Measurements from ENCODE around the gene ZNRD2. TPM values are rescaled to one million over a fixed set of nuclear protein-coding genes. Genes with fewer than 3 reads are reported as not detected.

ZNRD2 gene
- total RNA-seq, 6 donors from 2014 or later, result 22.6 to 60.7 (median 39.7) TPM

DNA sequence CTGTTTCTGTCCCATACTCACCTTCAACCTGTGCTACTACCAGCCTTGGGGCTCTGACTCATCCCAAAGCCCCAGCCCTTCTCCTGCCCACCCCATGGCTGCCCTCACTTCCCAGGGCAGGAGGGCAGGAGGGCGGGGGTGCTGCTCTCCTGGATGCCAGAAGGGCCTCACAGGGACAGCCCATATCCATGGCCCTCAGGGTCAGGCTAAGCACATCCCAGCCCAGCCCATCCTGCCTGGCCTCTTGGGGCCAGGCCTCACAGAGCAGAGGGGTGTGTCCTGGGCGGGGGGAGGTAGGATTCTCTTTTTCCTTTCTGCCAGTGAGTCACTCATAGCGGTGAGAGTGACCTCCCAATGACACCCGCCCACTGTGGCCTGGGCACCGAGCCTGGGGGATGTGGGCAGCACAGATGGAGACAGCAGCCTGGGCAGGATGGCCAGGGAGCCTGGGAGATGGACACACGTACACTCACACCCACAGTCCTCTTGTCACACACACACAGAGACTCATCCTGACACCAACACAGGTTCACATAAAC lies 14.5 kb upstream of the ZNRD2 start:
- DNase-seq (peak in 1 of 2 donors; percentile 48), ATAC-seq (ENCODE audit: low FRiP score in 2 of 2) (peak; percentile 1 to 11)
- Histone ChIP-seq H3K27me3 (no peaks in the 10 kb centered on the region), H3K4me1 (peaks cover 48 to 93% (median 58%) of the 10 kb centered on the region in 4 donors), H3K9me3 (no peaks in the 10 kb centered on the region), H3K27ac (peak overlapping the region; percentile 7 to 97 (median 90)), H3K4me3 (no peak overlapping the region), H3K36me3 (peaks cover 0 to 14% (median 5%) of the 10 kb centered on the region in 4 donors)
- TF ChIP-seq POLR2AphosphoS5 (IDR thresholded peaks at IDR 0.05) (no peak), EP300 (IDR thresholded peaks at IDR 0.05) (no peak), POLR2A (IDR thresholded peaks at IDR 0.05) (no peak)
- TF ChIP-seq, protein P1, sequence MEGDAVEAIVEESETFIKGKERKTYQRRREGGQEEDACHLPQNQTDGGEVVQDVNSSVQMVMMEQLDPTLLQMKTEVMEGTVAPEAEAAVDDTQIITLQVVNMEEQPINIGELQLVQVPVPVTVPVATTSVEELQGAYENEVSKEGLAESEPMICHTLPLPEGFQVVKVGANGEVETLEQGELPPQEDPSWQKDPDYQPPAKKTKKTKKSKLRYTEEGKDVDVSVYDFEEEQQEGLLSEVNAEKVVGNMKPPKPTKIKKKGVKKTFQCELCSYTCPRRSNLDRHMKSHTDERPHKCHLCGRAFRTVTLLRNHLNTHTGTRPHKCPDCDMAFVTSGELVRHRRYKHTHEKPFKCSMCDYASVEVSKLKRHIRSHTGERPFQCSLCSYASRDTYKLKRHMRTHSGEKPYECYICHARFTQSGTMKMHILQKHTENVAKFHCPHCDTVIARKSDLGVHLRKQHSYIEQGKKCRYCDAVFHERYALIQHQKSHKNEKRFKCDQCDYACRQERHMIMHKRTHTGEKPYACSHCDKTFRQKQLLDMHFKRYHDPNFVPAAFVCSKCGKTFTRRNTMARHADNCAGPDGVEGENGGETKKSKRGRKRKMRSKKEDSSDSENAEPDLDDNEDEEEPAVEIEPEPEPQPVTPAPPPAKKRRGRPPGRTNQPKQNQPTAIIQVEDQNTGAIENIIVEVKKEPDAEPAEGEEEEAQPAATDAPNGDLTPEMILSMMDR (IDR thresholded peaks at IDR 0.05), result no peak
- 17 to 59% methylated on average over 1 to 6 of the region's 6 CpGs for WGBS, 2 donors

DNA sequence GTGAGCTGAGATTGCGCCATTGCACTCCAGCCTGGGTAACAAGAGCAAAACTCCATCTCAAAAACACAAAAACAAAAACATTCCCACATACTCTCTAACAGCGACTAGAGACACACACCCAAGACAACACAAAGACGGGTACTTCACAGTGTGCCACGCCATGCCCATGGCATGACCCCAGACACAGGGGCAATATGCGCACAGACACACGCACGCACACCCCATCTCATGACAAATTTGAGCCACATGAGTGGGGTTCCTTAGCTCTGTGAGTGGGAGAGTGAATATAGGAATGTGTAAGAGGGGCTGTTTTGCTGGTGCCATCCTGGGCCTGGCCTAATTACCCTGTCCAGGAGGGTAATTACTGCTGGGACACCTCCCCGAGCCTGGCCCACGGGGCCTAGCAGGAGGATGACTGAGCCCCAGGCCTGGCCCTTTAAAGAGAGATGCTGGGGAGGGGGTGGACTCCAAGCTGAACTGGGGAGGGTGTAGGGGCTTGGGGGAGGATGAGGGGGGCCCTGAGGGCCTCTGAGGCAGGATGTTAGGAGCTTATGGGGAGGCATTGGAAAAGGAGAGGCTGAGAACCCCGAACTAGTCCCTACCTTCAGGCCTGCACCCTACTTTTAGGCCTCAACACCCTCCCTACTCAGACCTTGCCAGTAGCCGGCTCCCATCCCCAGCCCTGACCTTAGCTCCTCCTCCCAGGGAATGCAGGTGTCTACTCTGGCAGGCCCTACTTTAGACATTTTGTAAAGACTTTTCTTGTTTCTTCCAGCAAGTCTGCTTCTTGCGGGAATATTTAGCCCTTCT lies 13.6 kb upstream of the ZNRD2 start:
- no peak for ATAC-seq (ENCODE audit: low FRiP score in 2 of 2)
- Histone ChIP-seq H3K4me3 (peak overlapping the region in 3 of 4 donors; percentile 56 to 66 (median 65)), H3K9me3 (no peaks in the 10 kb centered on the region), H3K36me3 (peaks cover 0 to 10% (median 3%) of the 10 kb centered on the region in 4 donors), H3K4me1 (peaks cover 45 to 89% (median 60%) of the 10 kb centered on the region in 4 donors), H3K27ac (peak overlapping the region; percentile 88 to 97 (median 92)), H3K27me3 (no peaks in the 10 kb centered on the region)
- 79 to 80% methylated on average over 11 of the region's 12 CpGs for WGBS, 2 donors
- no peak for TF ChIP-seq POLR2AphosphoS5 (IDR thresholded peaks at IDR 0.05)
- TF ChIP-seq, protein P1 (IDR thresholded peaks at IDR 0.05), result no peak
- no peak for TF ChIP-seq POLR2A (IDR thresholded peaks at IDR 0.05)
- no peak for TF ChIP-seq EP300 (IDR thresholded peaks at IDR 0.05)
- no peak for DNase-seq

DNA sequence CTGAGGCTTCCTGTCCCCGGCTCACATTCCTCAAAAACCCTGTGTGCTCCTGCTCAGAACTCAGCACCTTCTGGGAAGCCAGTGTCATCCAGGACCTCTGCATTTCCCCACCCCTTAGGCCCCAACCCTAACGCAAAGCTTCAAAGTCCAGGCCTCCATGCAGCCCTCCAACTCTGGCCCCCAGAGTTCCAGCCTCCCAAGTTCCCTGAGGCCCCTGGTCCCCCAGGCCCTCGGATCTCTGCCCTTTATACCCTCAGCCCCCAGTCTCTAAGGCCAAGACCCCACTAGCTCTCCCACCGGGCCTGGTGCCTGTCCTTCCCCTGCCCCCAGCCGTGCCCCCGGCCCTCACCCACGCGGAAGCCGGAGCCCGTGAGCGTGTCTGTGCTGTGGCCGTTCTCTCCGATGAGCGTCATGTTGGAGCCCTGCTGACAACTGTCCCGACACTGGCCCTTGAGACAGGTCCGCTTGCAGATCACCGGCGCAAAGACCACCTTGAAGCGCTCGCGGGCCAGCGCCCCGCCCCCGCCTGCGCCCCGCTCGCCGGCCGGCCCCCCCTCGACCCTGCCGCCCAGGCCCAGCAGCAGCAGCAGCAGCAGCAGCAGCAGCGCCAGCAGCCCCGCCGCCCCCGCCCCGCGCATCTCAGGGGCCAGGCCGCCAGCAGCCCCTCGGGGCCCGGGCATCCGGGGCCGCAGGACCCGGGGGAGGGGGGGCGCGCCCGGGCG lies 12.8 kb upstream of the ZNRD2 start:
- WGBS, 2 donors, result 6 to 7% methylated on average over 8 to 17 of the region's 47 CpGs
- no peaks in the 10 kb centered on the region for H3K9me3 ChIP-seq
- peaks cover 42 to 81% (median 57%) of the 10 kb centered on the region in 4 donors for H3K4me1 ChIP-seq
- peaks cover 0 to 9% (median 1%) of the 10 kb centered on the region in 4 donors for H3K36me3 ChIP-seq
- DNase-seq (peak in 1 of 2 donors; percentile 90), ATAC-seq (ENCODE audit: low FRiP score in 2 of 2) (no peak)
- TF ChIP-seq POLR2AphosphoS5 (IDR thresholded peaks at IDR 0.05) (no peak), POLR2A (IDR thresholded peaks at IDR 0.05) (no peak), EP300 (IDR thresholded peaks at IDR 0.05) (no peak)
- TF ChIP-seq, protein P1 (IDR thresholded peaks at IDR 0.05), result no peak
- peak overlapping the region; percentile 56 to 70 (median 66) for H3K4me3 ChIP-seq
- H3K27me3 ChIP-seq, result no peaks in the 10 kb centered on the region
- peak overlapping the region; percentile 88 to 97 (median 92) for H3K27ac ChIP-seq

DNA sequence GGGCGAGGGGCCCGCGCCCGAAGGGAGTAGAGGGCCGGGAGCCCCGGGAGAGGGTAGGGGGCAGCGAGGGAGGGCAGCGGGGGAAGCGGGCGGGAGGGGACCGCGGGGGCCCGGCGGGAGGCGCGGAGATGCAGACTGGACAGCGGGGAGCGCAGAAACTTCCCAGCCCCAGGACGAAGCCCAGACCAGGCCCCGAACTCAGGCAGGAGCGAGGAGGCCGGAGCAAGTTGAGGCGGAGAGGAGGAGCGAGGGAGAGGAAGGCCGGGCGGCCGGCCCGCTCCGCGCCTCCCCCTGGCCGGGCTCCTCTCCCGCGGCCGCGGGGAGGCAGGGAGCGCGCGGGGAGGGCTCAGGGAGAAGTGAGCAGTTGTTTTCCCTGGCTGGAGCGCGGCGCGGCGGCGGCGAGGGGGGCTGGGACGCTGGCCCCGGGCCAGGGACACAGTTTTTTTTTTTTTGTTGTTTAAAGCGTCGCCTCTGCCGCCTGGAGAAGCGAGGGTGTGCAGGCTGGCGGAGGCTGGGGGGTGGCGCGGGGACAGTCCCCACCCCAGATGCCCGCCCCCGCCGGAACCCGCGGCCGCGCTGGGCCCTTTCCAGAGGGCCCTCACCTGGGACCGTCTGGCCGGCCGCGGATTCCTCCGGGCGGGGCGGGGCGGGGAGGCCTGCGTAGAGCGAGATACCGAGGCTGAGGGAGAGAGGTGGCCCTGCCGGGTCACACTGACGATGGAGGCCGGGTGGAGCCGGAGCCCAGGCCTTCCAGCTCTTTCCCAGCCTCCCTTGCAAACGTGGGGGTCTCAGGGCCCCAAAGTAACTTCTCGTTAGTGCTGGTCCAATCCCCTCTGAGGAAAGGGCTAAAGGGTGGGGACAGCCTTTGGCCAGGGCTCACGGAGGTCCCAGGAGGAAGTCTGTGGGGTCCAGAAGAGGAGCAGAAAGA lies 12.0 kb upstream of the ZNRD2 start, which contains the start of gene LTBP3:
TSS of gene LTBP3 (minus strand) at position 358 of the 928 bp plus-strand sequence. CDS start 400 bp downstream, outside the sequence.
- TF ChIP-seq POLR2AphosphoS5 (IDR thresholded peaks at IDR 0.05) (peak; percentile 26 to 57), POLR2A (IDR thresholded peaks at IDR 0.05) (peak in 1 of 4 donors; percentile 51), EP300 (IDR thresholded peaks at IDR 0.05) (no peak)
- WGBS, 2 donors, result 0 to 1% methylated on average over 1 to 59 of the region's 79 CpGs
- Histone ChIP-seq H3K4me1 (peaks cover 42 to 73% (median 57%) of the 10 kb centered on the region in 4 donors), H3K27me3 (no peaks in the 10 kb centered on the region), H3K9me3 (no peaks in the 10 kb centered on the region), H3K36me3 (peaks cover 0 to 9% (median 1%) of the 10 kb centered on the region in 4 donors), H3K4me3 (peak within 1 kb of the TSS; percentile 56 to 70 (median 66)), H3K27ac (peak within 1 kb of the TSS; percentile 88 to 97 (median 92))
- DNase-seq (peak; percentile 74 to 94), ATAC-seq (ENCODE audit: low FRiP score in 2 of 2) (peak; percentile 87 to 90)

All from upper lobe of left lung (tissue), 6 donors.